Kidney (tissue), 14 donors: ENCODE measurements around the gene PRKCZ. TPM values are rescaled to one million over a fixed set of nuclear protein-coding genes. Genes with fewer than 3 reads are reported as not detected.

ENCODE experiments used
- DNase-seq, 5 donors: peaks; one replicate each; pipeline ENCODE4 v3.0.0-alpha.2; 2013 to 2020
- FAIRE-seq: peaks from 2 replicates; lab custom pipeline; 2012; peaks lifted over from hg19 to GRCh38; lab: Jason Lieb, UNC
- H3K27ac ChIP-seq, 2 donors: one replicate each; pipeline ENCODE4 v1.7.0; 2013; ENCODE audit warnings: low read depth in 2 of 2, low read length in 2 of 2, inconsistent platforms in 1 of 2
- H3K27me3 ChIP-seq: one replicate; pipeline ENCODE4 v1.7.1; 2013; ENCODE audit warnings: low read length, inconsistent platforms; ENCODE audit not compliant: control insufficient read depth, insufficient read depth
- H3K36me3 ChIP-seq, 3 donors: one replicate each; pipeline versions ENCODE4 v1.7.0 to v1.7.1; 2013; ENCODE audit warnings: low read length in 3 of 3, control low read depth in 1 of 3, inconsistent platforms in 1 of 3; ENCODE audit not compliant: insufficient read depth in 3 of 3, control insufficient read depth in 2 of 3
- H3K4me1 ChIP-seq, 3 donors: one replicate each; pipeline versions ENCODE4 v1.7.0 to v1.7.1; 2013; ENCODE audit warnings: low read length in 3 of 3, inconsistent platforms in 1 of 3, low read depth in 1 of 3; ENCODE audit not compliant: control insufficient read depth in 2 of 3, insufficient read depth in 2 of 3
- H3K4me3 ChIP-seq, 3 donors: one replicate each; pipeline versions ENCODE4 v1.7.0 to v1.8.1; 2013; ENCODE audit warnings: low read length in 3 of 3, control low read depth in 1 of 3, inconsistent platforms in 1 of 3
- H3K9ac ChIP-seq, 3 donors: one replicate each; pipeline versions ENCODE4 v1.7.0 to v1.7.1; 2013; ENCODE audit warnings: low read length in 3 of 3, control low read depth in 1 of 3, inconsistent platforms in 1 of 3
- H3K9me3 ChIP-seq, 3 donors: one replicate each; pipeline versions ENCODE4 v1.7.0 to v1.7.1; 2013; ENCODE audit warnings: low read length in 3 of 3, control low read depth in 1 of 3, inconsistent platforms in 1 of 3; ENCODE audit not compliant: control insufficient read depth in 2 of 3, insufficient read depth in 1 of 3
- CTCF ChIP-seq: IDR thresholded peaks from 3 replicates; pipeline ENCODE4 v1.5.1; 2012; ENCODE audit warnings: mild to moderate bottlenecking, moderate library complexity, borderline replicate concordance; ENCODE audit not compliant: insufficient read depth; ENCODE audit errors: extremely low read depth
- intact Hi-C: fragments of 100-400 bp; cut with DNase I; formaldehyde crosslinking; loops from one replicate; pipeline ENCODE4 v1.11.1; 2022
- polyA plus RNA-seq: library from polyadenylated mRNA; stranded (reverse); fragments of 350-450 nt; fragmentation: Illumina TruSeq; extraction: RNeasy Lipid Tissue Mini Kit (QIAGEN cat#74804); gene quantifications from one replicate; pipeline ENCODE4 v1.2.3, GENCODE V29; 2014; ENCODE audit warnings: low read depth, low replicate concordance; ENCODE audit not compliant: insufficient read depth
- total RNA-seq: library from RNA; stranded (reverse); fragmentation: NEBNext Ultra II Directional; extraction: Animal tissue kit (Norgen Biotek cat#: 25700); gene quantifications from one replicate; pipeline ENCODE4 v1.2.1, GENCODE V29; 2021
- donor health status: control.
- donor health status: control.
- donor health status: control.
- donor health status: control.
- donor health status: control.
- donor health status: DM: yes; HTN: yes; CAD: no.
- donor health status: Normal renal cell carcinoma (clear cell type).

Gene PRKCZ
- total and polyA plus RNA-seq, 2 donors from 2014 or later, result 24.7 to 42.4 TPM

GRCh38 chr1:2194319-2194897 lies 144.2 kb downstream of the PRKCZ start, which contains the start of gene FAAP20:
Gene FAAP20 (minus strand): TSS chr1:2194772. CDS start chr1:2194749, 23 bp downstream.
- Histone ChIP-seq H3K27ac (peak within 1 kb of the TSS; percentile 89 to 93), H3K36me3 (no peaks in the 10 kb centered on the region), H3K9me3 (no peaks in the 10 kb centered on the region), H3K4me3 (peak within 1 kb of the TSS in 2 of 3 donors; percentile 58 to 71), H3K9ac (peak within 1 kb of the TSS in 2 of 3 donors; percentile 81 to 82), H3K4me1 (peaks cover 0 to 35% (median 4%) of the 10 kb centered on the region in 3 donors), H3K27me3 (no peaks in the 10 kb centered on the region)
- intact Hi-C loops, result no loop called here
- no peak for FAIRE-seq
- TF ChIP-seq CTCF, result no peak
- peak; percentile 69 to 93 (median 87) for DNase-seq

GRCh38 chr1:2194898-2195673 lies 144.9 kb downstream of the PRKCZ start:
- intact Hi-C loops, result loop anchor here (5.0 kb wide), 1 partner anchor 187 kb away; no protein-coding TSS in a partner anchor
- DNase-seq (peak; percentile 92 to 98 (median 93)), FAIRE-seq (no peak)
- Histone ChIP-seq H3K27ac (peak overlapping the region; percentile 89 to 93), H3K36me3 (no peaks in the 10 kb centered on the region), H3K4me1 (peaks cover 0 to 36% (median 4%) of the 10 kb centered on the region in 3 donors), H3K27me3 (no peaks in the 10 kb centered on the region), H3K9me3 (no peaks in the 10 kb centered on the region), H3K9ac (peak overlapping the region in 2 of 3 donors; percentile 81 to 82), H3K4me3 (peak overlapping the region in 2 of 3 donors; percentile 58 to 71)
- TF ChIP-seq CTCF, result peak; percentile 90

GRCh38 chr1:2195785-2196184 lies 145.6 kb downstream of the PRKCZ start:
- H3K27me3 ChIP-seq, result no peaks in the 10 kb centered on the region
- H3K4me3 ChIP-seq, result no peak overlapping the region
- intact Hi-C loops, result loop anchor here (5.0 kb wide), 1 partner anchor 187 kb away; no protein-coding TSS in a partner anchor
- H3K4me1 ChIP-seq, result peaks cover 0 to 29% (median 4%) of the 10 kb centered on the region in 3 donors
- peak overlapping the region in 1 of 3 donors; percentile 81 for H3K9ac ChIP-seq
- TF ChIP-seq CTCF, result peak; percentile 2
- H3K36me3 ChIP-seq, result no peaks in the 10 kb centered on the region
- H3K27ac ChIP-seq, result peak overlapping the region in 1 of 2 donors; percentile 93
- H3K9me3 ChIP-seq, result no peaks in the 10 kb centered on the region
- FAIRE-seq (no peak), DNase-seq (peak in 2 of 5 donors; percentile 35 to 78)
